Measurements from ENCODE around the gene IGSF11. TPM values are rescaled to one million over a fixed set of nuclear protein-coding genes. Genes with fewer than 3 reads are reported as not detected.

Gene IGSF11
- total and polyA plus RNA-seq, 2 of the 4 experiments (the other 2 are of a cell fraction), result 0.18 TPM; not detected in 1

DNA sequence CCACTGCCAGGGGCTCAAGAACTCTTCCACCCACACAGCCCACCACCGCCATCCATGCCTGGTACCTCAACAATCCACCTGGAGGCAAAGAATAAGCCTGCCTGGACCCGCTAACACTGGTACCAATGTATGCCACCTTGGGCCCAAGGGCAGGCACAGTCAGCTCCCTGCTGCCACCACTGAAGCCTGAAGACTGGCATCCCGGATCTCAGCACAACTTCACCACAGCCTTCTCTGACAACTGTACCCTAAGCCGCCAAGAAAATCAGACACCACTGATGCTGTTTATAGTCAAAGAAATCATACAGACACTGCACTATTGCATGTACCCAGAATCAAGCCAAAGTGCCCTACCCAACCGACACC, 56.3 kb downstream of the IGSF11 start:
- no peak overlapping the region for H4K91ac ChIP-seq (ENCODE audit: insufficient read depth, low read depth, low read length)
- in situ Hi-C loops (cut with MboI; ENCODE audit: low sequenced_read_pairs) (no loop called here), dilution Hi-C loops (cut with HindIII; ENCODE audit: low sequenced_read_pairs, unreplicated experiment) (no loop called here), intact Hi-C loops (cut with micrococcal nuclease) (no loop called here)
- H2BK5ac ChIP-seq (ENCODE audit: low read depth, low read length, poor library complexity, severe bottlenecking), result no peak overlapping the region
- H3K4me1 ChIP-seq (ENCODE audit: control insufficient read depth, insufficient read depth, low read length), result no peaks in the 10 kb centered on the region
- no peak overlapping the region for H2AK9ac ChIP-seq (replicated peaks; ENCODE audit: low read depth, low read length, poor library complexity)
- no peak for TF ChIP-seq SMC3 (IDR thresholded peaks at IDR 0.05; ENCODE audit: low read depth, low read length)
- no peak for TF ChIP-seq FOS (IDR thresholded peaks at IDR 0.05; ENCODE audit: low read depth, low read length)
- TF ChIP-seq POLR2A (IDR thresholded peaks at IDR 0.05; ENCODE audit: low read depth, low read length), result no peak
- TF ChIP-seq BHLHE40 (IDR thresholded peaks at IDR 0.05; ENCODE audit: low read depth, low read length), result no peak
- no peak for TF ChIP-seq CHD1 (IDR thresholded peaks at IDR 0.05; ENCODE audit: low read depth, low read length)
- TF ChIP-seq USF2 (IDR thresholded peaks at IDR 0.05; ENCODE audit: low read depth, low read length), result no peak
- TF ChIP-seq RFX5 (IDR thresholded peaks at IDR 0.05; ENCODE audit: low read depth, low read length), result no peak
- TF ChIP-seq CEBPB (IDR thresholded peaks at IDR 0.05; ENCODE audit: low read depth, low read length), result no peak
- no peak for TF ChIP-seq RCOR1 (IDR thresholded peaks at IDR 0.05; ENCODE audit: insufficient replicate concordance, low read length)
- TF ChIP-seq, protein P1, sequence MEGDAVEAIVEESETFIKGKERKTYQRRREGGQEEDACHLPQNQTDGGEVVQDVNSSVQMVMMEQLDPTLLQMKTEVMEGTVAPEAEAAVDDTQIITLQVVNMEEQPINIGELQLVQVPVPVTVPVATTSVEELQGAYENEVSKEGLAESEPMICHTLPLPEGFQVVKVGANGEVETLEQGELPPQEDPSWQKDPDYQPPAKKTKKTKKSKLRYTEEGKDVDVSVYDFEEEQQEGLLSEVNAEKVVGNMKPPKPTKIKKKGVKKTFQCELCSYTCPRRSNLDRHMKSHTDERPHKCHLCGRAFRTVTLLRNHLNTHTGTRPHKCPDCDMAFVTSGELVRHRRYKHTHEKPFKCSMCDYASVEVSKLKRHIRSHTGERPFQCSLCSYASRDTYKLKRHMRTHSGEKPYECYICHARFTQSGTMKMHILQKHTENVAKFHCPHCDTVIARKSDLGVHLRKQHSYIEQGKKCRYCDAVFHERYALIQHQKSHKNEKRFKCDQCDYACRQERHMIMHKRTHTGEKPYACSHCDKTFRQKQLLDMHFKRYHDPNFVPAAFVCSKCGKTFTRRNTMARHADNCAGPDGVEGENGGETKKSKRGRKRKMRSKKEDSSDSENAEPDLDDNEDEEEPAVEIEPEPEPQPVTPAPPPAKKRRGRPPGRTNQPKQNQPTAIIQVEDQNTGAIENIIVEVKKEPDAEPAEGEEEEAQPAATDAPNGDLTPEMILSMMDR (conservative IDR thresholded peaks at IDR 0.05; ENCODE audit: low read depth, low read length), result no peak
- TF ChIP-seq MAFK (IDR thresholded peaks at IDR 0.05; ENCODE audit: low read depth, low read length), result no peak
- no peak for TF ChIP-seq RAD21 (IDR thresholded peaks at IDR 0.05; ENCODE audit: low read length)
- TF ChIP-seq ELK1 (IDR thresholded peaks at IDR 0.05; ENCODE audit: borderline replicate concordance, low read depth, low read length), result no peak
- TF ChIP-seq NFE2L2 (IDR thresholded peaks at IDR 0.05; ENCODE audit: low read depth, low read length), result no peak
- H3K14ac ChIP-seq (replicated peaks; ENCODE audit: low read depth, low read length), result no peak overlapping the region
- H4K8ac ChIP-seq (ENCODE audit: low read depth in 2 of 2, low read length in 2 of 2), result no peak overlapping the region
- no peaks in the 10 kb centered on the region for H4K20me1 ChIP-seq (ENCODE audit: insufficient read depth, low read length)
- H3K4ac ChIP-seq (ENCODE audit: low read depth, low read length), result no peak overlapping the region
- no peak overlapping the region for H2BK15ac ChIP-seq (ENCODE audit: low read depth, low read length)
- H2AK5ac ChIP-seq (ENCODE audit: low read depth, low read length), result no peak overlapping the region
- H3K27ac ChIP-seq (ENCODE audit: insufficient read depth, low read length), result no peak overlapping the region
- no peaks in the 10 kb centered on the region for H3K36me3 ChIP-seq (ENCODE audit: control insufficient read depth, insufficient read depth, low read length)
- no peak overlapping the region for H3K18ac ChIP-seq (ENCODE audit: low read depth, low read length)
- no peak overlapping the region for H4K5ac ChIP-seq (ENCODE audit: low read depth, low read length)
- ChIA-PET POLR2A (ENCODE audit: unreplicated experiment) (no interaction called here), CTCF (no interaction called here)
- H3K56ac ChIP-seq (ENCODE audit: extremely low read depth, insufficient read depth, low read length), result no peak overlapping the region
- DNase-seq (no peak), ATAC-seq (ENCODE audit: low read depth) (no peak)
- H3K9me1 ChIP-seq (ENCODE audit: insufficient read depth, low read length), result no peaks in the 10 kb centered on the region
- 60% methylated on average over 1 of the region's 5 CpGs; no CpG with 5 or more reads in 1 of the 2 experiments for WGBS, 2 experiments (ENCODE audit: extremely low coverage in 2 of 2, insufficient read length in 1 of 2)
- BruUV-seq (replicated peaks), result no TSS peak
- no peaks in the 10 kb centered on the region for H3K79me1 ChIP-seq (ENCODE audit: low read depth in 1 of 2, low read length in 2 of 2)
- no peak overlapping the region for H2BK20ac ChIP-seq (ENCODE audit: low read depth, low read length)
- no peak overlapping the region for H3K23ac ChIP-seq (ENCODE audit: low read depth, low read length)
- no peak overlapping the region for H3K9ac ChIP-seq (ENCODE audit: low read depth, low read length)
- H3K9me3 ChIP-seq (ENCODE audit: control insufficient read depth, insufficient read depth, low read length), result no peaks in the 10 kb centered on the region
- no peak overlapping the region for H3K4me3 ChIP-seq (ENCODE audit: insufficient read depth, low read depth, low read length)
- no peak overlapping the region for H2AFZ ChIP-seq (replicated peaks; ENCODE audit: low read length, poor library complexity)
- no peaks in the 10 kb centered on the region; the same call in 1 of the 2 replicates for H3K27me3 ChIP-seq (ENCODE audit: control insufficient read depth, insufficient read depth, low read length)
- H3K4me2 ChIP-seq (ENCODE audit: low read depth, low read length), result no peak overlapping the region
- no peak overlapping the region for H2BK120ac ChIP-seq (ENCODE audit: low read depth, low read length)
